Endothelial cell of umbilical vein (primary cell): ENCODE data around the gene PRDM16.

Experiments used
- POLR2A ChIP-seq: IDR thresholded peaks from 2 replicates; pipeline ENCODE4 v1.6.1; 2012; ENCODE audit warnings: low read depth, mild to moderate bottlenecking, control low read depth, low read length
- TF ChIP-seq, protein P1 (sequence below), 2 donors: IDR thresholded peaks; 1 replicate in 1 of 2; 2 replicates in 1 of 2; pipeline ENCODE4 v1.5.1; 2011; ENCODE audit warnings: low read length in 2 of 2, mild to moderate bottlenecking in 2 of 2, moderate library complexity in 2 of 2, control low read depth in 1 of 2, inconsistent platforms in 1 of 2, low read depth in 1 of 2; ENCODE audit not compliant: insufficient read depth in 1 of 2; ENCODE audit errors: extremely low read depth in 1 of 2

DNA sequence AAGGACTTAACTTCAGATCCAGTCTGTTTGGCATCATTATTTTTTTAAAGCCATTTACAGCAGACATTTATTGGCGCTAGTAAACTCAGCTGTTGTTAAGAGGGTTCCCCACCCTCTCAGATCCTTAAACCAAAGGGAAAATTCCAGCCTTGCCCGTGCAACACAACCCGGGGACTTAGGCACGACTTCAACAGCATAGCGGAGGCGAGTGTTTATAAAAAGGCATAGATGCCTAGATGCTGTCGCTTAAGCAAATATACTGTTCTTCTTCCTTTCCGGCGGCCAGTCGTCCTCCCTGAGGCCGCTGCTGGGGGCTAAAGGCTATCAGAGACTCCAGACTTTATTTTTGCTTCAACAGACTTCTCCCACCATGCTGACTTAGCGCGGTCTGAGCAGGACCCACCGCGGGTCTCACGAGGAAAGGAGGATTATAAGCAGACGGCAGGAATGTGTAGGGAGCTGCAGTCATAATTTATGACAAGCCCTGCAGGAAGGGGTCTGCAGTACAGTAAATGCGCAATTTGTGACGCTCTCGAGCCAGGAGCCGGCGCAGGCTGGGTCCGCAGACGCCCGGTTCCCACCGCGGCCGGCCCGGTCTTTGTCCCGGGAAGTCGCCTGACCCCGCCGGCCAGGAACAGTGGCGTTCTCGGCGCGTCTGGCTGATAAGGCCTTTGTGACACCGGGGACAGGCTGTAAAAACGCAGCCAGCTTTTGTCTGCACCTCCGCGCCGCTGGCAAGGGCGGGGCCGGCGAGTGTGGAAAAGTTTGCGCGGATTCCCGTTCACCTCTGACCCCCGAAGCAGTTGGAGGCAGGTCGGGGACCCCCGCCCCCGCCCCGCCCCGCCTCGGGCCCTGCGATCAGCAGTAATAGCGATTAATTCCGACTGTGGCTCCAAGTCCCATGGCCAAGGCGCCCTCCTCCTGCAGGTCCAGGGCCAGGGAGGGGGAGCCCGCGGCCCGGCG is 324.3 kb downstream of the PRDM16 start:
- TF ChIP-seq POLR2A = no peak
- TF ChIP-seq, protein P1, sequence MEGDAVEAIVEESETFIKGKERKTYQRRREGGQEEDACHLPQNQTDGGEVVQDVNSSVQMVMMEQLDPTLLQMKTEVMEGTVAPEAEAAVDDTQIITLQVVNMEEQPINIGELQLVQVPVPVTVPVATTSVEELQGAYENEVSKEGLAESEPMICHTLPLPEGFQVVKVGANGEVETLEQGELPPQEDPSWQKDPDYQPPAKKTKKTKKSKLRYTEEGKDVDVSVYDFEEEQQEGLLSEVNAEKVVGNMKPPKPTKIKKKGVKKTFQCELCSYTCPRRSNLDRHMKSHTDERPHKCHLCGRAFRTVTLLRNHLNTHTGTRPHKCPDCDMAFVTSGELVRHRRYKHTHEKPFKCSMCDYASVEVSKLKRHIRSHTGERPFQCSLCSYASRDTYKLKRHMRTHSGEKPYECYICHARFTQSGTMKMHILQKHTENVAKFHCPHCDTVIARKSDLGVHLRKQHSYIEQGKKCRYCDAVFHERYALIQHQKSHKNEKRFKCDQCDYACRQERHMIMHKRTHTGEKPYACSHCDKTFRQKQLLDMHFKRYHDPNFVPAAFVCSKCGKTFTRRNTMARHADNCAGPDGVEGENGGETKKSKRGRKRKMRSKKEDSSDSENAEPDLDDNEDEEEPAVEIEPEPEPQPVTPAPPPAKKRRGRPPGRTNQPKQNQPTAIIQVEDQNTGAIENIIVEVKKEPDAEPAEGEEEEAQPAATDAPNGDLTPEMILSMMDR (IDR thresholded peaks at IDR 0.05; ENCODE audit: extremely low read depth in 1 of 2, insufficient read depth in 1 of 2, low read depth in 1 of 2, low read length in 2 of 2) = no peak
